Measurements from ENCODE around the gene RPL27A. TPM values are rescaled to one million over a fixed set of nuclear protein-coding genes. Genes with fewer than 3 reads are reported as not detected.

Gene RPL27A
- total and polyA plus RNA-seq, 2 of the 8 experiments (the other 6 are each of a cell fraction or from before 2014, with no cell fraction given), result 1,756 to 1,777 TPM

GRCh38 chr11:8719211-8719649 is 36.6 kb downstream of the RPL27A start:
- Histone ChIP-seq H3K9me3 (ENCODE audit: insufficient read depth in 2 of 2, low read depth in 1 of 2, low read length in 1 of 2) (no peaks in the 10 kb centered on the region), H3K23me2 (ENCODE audit: low read depth, low read length) (no peaks in the 10 kb centered on the region), H2AK5ac (ENCODE audit: low read depth, low read length) (peak overlapping the region; percentile 84; the same call in 1 of the 2 replicates), H2BK120ac (replicated peaks; ENCODE audit: low read depth, low read length) (no peak overlapping the region), H3K79me1 (ENCODE audit: low read depth, low read length) (peaks cover 3% of the 10 kb centered on the region; the same call in 1 of the 2 replicates), H3K23ac (ENCODE audit: insufficient read length) (no peak overlapping the region), H2BK12ac (ENCODE audit: low read depth, low read length) (no peak overlapping the region; the same call in 1 of the 2 replicates), H2AFZ (ENCODE audit: low read length) (no peak overlapping the region), H4K20me1 (replicated peaks in 1 of 2; ENCODE audit: control insufficient read depth in 1 of 2, insufficient read depth in 2 of 2, low read length in 2 of 2) (no peaks in the 10 kb centered on the region), H4K8ac (ENCODE audit: extremely low read depth, insufficient read depth, low read length) (no peak overlapping the region), H3K56ac (replicated peaks; ENCODE audit: insufficient read length, low read depth, low read length) (no peak overlapping the region), H2BK15ac (ENCODE audit: low read length) (peak overlapping the region; percentile 95; the same call in 1 of the 2 replicates), H3K27me3 (replicated peaks in 1 of 4; ENCODE audit: control insufficient read depth in 3 of 4, extremely low read depth in 1 of 4, insufficient read depth in 3 of 4, low read length in 3 of 4) (no peaks in the 10 kb centered on the region), H3K4me2 (ENCODE audit: insufficient read depth in 1 of 2, low read depth in 2 of 2, low read length in 2 of 2) (no peak overlapping the region), H3K36me3 (ENCODE audit: control insufficient read depth in 2 of 4, insufficient read depth in 4 of 4, low read length in 3 of 4) (peaks cover 0 to 6% (median 2%) of the 10 kb centered on the region in 4 experiments; a peak in 4 of 8 replicates), H4K91ac (replicated peaks; ENCODE audit: insufficient read length, low read length) (no peak overlapping the region), H3K18ac (ENCODE audit: extremely low read depth, low read length) (peak overlapping the region; percentile 78), H3K4ac (replicated peaks; ENCODE audit: insufficient read length, low read depth, low read length) (no peak overlapping the region), H2BK20ac (ENCODE audit: low read length) (no peak overlapping the region), H3K27ac (ENCODE audit: low read depth, low read length) (no peak overlapping the region), H3K14ac (ENCODE audit: insufficient read length) (no peak overlapping the region), H3K4me1 (replicated peaks in 1 of 4; ENCODE audit: control insufficient read depth in 3 of 4, insufficient read depth in 4 of 4, low read length in 3 of 4) (peaks cover 0 to 17% (median 9%) of the 10 kb centered on the region in 4 experiments; a peak in 4 of 7 replicates), H2BK5ac (ENCODE audit: low read depth, low read length) (no peak overlapping the region), H3K4me3 (ENCODE audit: extremely low read depth in 1 of 4, insufficient read depth in 2 of 4, low read depth in 3 of 4, low read length in 4 of 4) (no peak overlapping the region), H3K9ac (replicated peaks in 1 of 4; ENCODE audit: extremely low read depth in 1 of 4, low read depth in 3 of 4, low read length in 3 of 4) (no peak overlapping the region), H4K5ac (ENCODE audit: insufficient read length, low read depth, low read length) (no peak overlapping the region), H3K79me2 (ENCODE audit: control insufficient read depth in 1 of 2, insufficient read depth in 2 of 2, low read length in 2 of 2) (no peaks in the 10 kb centered on the region)
- 86% methylated on average over 4 of the region's 4 CpGs; no CpG with 5 or more reads in 1 of the 2 experiments for WGBS, 2 experiments (ENCODE audit: extremely low coverage in 1 of 2, insufficient coverage in 1 of 2, insufficient read length in 1 of 2, insufficient replicate concordance in 2 of 2, low coverage in 1 of 2, low lambda C conversion rate in 2 of 2, missing lambda C conversion rate in 1 of 2)
- CTCF ChIA-PET (ENCODE audit: partially characterized antibody), result interaction anchor here (0.7 to 2.1 kb wide), 7 partner anchors 9 to 500 kb away, joined by 3 to 5 read pairs (median 4); no protein-coding TSS in a partner anchor
- FAIRE-seq, result no peak
- TF ChIP-seq RBBP5 (IDR thresholded peaks at IDR 0.05; ENCODE audit: borderline replicate concordance, low read depth, low read length) (no peak), EP300 (IDR thresholded peaks at IDR 0.05; ENCODE audit: borderline replicate concordance in 1 of 2, low read depth in 2 of 2, low read length in 2 of 2) (no peak), RXRA (IDR thresholded peaks at IDR 0.05; ENCODE audit: insufficient read depth, low read depth, low read length) (no peak), SIRT6 (IDR thresholded peaks at IDR 0.05; ENCODE audit: low read length) (no peak), SP1 (IDR thresholded peaks at IDR 0.05; ENCODE audit: low read depth, low read length) (no peak), ZNF274 (IDR thresholded peaks at IDR 0.05; ENCODE audit: borderline replicate concordance, extremely low read depth, low read length) (no peak), TCF12 (IDR thresholded peaks at IDR 0.05; ENCODE audit: low read depth, low read length) (no peak), SRF (IDR thresholded peaks at IDR 0.05; ENCODE audit: low read depth, low read length) (no peak)
- POLR2A ChIA-PET (ENCODE audit: partially characterized antibody), result interaction anchor here (0.8 to 4.2 kb wide), 12 partner anchors 9 to 37 kb away, joined by 3 to 24 read pairs (median 4); partner anchors contain the start of genes RPL27A and TRIM66
- no peak for DNase-seq (ENCODE audit: low read depth in 1 of 2, low spot score in 2 of 2)

Measured in H1 (cell line).